GM18951 (cell line): ENCODE results near the gene UBE3C.

Experiments
- POLR2A ChIP-seq: IDR thresholded peaks from 4 replicates; pipeline ENCODE4 v1.6.1; 2011; ENCODE audit warnings: mild to moderate bottlenecking; ENCODE audit not compliant: insufficient read length, insufficient read depth; ENCODE audit errors: extremely low read depth
- in situ Hi-C: fragments of 300-500 bp; cut with MboI; formaldehyde crosslinking; loops from one replicate; pipeline ENCODE4 v1.12.0; 2022; ENCODE audit warnings: low sequenced_read_pairs, mixed read lengths, inconsistent platforms; ENCODE audit not compliant: unreplicated experiment

Gene UBE3C

DNA sequence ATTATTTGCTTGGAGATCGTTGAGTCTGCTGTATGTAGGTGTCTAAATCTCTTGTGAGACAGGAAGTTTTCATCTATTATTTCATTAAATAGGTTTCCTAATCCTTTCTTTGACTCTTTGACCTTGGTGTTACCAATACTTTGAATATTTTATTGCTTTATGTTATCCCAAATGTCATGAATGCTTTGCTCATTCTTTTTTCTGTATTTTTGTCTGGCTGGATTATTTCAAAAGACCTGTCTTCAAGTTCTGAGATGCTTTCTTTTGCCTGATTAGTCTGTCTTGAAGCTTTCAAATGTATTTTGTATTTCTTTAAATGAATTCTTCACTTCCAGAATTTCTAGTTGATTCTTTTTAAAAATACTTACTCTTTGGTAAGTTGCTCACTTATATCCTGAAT, 27.3 kb downstream of the UBE3C start:
- TF ChIP-seq POLR2A, result no peak

DNA sequence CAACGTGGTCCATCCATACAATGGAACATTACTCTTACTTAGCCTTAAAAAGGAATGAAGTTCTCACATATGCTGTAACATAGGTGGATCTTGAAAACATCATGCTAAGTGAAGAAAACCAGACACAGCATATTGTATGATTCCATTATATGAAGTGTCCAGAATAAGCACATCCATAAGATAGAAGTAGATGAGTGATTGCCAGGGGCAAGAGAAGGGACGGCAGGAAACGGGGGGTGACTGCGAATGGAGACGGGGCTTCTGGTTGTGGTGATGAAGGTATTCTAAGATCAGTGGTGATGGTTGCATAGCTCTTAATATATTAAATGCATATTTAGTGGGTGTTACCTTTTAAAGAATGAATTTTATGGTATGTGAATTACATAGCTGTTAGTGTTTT, 29.8 kb downstream of the UBE3C start:
- in situ Hi-C loops, result no loop called here

More for the DNA sequence above, 27.3 kb downstream of the UBE3C start:
- in situ Hi-C loops, result no loop called here

DNA sequence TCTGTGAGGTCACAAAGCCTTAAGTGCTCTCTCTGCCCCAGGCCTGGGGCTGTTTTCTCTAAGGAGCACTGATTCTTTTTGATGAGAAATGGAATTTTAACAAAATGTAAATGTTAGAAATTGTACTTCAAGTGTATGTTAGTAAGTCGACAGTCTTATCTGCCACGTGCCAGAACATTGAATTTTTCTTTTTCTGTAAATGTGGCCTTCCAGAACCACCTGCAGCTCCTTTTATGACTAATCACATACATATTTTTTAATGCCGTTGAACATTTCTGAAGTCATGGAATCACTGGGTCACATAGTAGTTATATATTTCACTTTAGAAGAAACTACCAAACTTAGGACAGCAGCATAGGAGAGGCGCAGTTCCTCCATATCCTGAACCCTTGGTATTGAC, 38.0 kb downstream of the UBE3C start:
- no peak for TF ChIP-seq POLR2A
- in situ Hi-C loops, result no loop called here

More for the DNA sequence above, 29.8 kb downstream of the UBE3C start:
- no peak for TF ChIP-seq POLR2A

DNA sequence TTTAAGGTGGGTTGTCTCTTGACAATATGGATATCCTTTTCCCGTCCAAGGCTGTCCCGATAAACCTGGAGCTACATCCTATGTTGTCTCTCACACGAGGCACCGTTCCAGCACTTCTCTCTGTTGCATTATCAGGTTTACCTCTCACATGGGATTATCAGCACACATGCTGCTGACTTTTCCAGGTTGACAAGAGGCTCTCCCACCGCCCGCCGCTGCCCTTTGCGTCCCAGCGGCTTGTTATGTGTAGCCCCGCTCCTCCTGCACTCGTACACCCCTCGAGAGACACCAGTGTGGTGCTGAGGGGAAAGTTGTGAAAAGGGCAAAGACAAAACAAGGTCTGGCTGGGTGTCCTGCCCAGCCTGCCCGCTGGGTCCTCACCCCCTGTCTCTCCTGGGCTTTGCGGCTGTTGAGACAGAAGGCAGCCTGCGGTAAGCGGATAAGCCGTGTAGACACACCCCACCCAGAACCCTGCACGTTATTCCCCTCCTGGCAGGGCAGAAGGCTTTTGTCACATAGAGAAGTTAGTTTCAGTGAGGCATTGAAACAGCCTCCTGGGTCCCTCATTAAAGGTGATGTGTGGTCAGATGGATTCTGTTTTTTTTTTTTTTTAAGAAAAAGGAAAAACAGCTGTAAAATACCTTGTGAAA, 38.7 kb downstream of the UBE3C start:
- no peak for TF ChIP-seq POLR2A
- in situ Hi-C loops, result no loop called here

DNA sequence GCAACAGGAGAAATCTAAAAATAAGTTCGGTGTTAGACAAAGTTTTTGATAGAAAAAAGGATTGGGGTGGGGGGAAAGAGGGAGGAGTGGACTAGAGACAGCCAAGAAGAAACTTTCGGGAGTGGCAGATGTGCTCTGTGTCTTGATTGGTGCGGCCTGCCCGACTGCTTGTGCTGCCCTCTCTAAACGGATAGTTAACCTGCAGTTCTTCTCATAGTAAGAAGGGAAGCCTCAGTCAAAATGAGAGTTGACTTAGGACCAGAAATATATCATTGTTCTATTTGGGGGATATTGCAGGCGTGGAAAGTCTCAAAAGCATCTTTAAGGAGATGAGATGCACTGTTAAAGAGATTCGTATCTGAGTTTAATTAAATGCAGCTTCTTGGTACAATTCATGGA, 39.3 kb downstream of the UBE3C start:
- TF ChIP-seq POLR2A, result no peak
- in situ Hi-C loops, result no loop called here

DNA sequence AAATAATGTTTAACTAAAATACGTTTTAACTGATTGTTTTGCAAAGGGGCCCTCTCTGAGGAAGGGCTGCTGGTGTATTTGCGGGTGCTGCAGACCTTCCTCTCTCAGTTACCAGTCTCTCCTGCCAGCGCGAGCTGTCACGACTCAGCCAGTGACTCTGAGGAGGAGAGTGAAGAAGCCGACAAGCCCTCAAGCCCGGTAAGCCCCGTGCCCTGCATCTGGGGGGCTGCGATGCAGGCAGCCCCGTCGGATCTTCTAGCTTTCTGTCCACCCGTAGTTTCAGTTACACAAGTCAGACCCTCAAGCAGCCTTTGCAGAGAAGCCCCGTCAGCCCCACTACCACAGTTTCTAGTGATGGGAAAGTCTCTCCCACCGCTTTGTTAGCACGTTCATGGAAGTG, 45.1 kb downstream of the UBE3C start:
- no peak for TF ChIP-seq POLR2A
- in situ Hi-C loops, result no loop called here

DNA sequence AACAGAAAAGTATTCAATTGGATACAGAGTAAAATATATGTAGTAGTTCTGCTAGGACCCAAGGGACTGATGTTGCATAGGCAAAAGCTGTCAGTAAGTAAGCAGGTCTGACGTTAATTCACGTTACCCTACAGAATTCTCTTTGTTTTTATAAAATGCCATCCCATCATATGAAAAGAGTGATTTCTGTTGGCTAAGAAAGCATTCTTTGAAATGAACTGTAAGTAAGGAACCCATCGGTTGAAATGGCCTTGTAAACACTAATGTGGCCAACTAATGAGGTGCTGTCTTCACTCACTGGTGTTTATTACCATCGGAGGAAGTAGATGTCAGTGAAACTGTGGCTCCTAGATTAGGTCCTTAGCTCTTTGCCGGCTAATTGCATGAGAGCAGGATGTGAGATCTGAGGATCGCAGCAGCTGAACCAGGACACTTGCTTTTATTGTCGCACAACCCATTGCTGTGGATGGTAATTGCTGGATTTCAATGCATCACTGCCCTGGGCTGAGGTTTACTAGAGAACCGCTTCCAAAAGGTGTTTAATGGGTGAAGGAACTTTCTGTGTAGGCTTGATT, 49.5 kb downstream of the UBE3C start:
- in situ Hi-C loops, result no loop called here
- no peak for TF ChIP-seq POLR2A

DNA sequence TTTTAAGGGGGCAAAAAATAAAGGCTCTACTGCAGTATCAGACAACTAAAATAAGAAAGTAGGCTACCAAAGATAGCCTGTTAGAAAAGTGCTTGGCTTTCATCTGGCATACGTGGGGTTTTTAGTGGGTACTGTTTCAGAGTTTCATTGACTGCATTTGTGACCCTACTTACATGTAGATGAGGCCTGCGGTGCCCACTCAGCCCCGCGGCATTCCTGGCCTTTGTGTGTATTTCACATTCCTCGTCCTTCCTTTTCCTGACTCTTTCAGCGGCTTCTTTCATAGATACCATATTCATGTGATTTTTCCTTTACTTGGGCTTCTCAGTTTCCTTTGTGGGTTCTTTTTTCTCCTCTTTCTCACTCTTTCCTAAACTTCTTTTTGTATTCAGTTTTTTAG, 50.7 kb downstream of the UBE3C start:
- no peak for TF ChIP-seq POLR2A
- in situ Hi-C loops, result no loop called here

DNA sequence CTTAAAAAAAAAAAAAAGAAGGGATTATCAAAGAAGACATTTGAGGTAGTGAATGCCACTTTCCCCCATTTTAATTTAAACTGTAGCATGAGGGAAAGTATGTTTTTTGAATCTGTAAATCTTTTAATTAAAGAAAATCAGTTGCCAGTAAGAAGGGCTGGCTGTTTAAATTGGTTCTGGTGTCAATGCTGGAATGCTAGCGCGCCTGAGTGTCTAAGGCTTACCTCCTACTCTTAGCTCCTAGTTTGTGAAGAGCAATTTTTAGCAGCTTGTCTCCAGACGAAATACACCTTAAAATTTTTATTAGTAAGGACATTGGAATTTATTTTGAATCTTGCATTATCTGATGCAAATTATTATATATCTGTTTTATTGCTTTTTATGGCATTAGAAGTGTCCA, 54.1 kb downstream of the UBE3C start:
- no peak for TF ChIP-seq POLR2A

DNA sequence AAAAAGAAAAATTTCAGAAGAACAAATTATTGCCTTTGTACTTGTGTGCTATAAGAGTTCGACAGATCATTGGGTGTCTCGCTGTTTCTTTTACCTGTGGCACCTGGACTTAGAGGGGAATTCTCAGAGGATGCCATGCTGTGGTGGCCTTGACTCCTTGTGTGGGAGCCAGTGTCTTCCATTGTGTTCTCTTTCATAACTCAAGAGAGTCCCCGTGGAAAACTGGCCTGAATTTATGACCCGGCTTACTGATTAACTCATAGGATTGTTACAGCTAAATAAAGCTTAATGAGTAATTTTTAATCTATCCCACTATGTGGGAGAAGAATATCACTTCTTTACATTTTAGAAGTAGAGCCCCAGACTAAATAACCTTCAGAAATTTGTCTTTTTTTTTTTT, 54.5 kb downstream of the UBE3C start:
- TF ChIP-seq POLR2A, result no peak
- in situ Hi-C loops, result no loop called here

More for the DNA sequence above, 54.1 kb downstream of the UBE3C start:
- in situ Hi-C loops, result no loop called here

DNA sequence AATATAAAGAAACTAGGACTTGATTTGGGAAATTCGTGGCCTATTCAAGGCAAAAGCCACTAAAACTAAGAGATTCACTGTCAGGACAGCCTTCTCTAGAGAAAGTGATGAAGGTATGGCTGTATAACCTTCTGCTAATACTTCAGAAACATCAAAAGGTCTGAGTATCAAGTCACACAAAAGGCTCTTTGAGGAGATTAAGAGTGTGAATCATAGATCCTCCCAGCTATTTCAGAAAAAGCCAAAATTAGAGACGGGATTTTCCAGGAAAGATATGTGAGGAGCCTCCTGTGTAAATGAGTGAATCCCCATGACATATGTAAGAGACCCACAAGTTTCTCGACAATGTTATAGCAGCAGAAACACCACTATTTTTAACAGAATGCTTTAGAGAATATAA, 56.2 kb downstream of the UBE3C start:
- in situ Hi-C loops, result no loop called here
- TF ChIP-seq POLR2A, result no peak

DNA sequence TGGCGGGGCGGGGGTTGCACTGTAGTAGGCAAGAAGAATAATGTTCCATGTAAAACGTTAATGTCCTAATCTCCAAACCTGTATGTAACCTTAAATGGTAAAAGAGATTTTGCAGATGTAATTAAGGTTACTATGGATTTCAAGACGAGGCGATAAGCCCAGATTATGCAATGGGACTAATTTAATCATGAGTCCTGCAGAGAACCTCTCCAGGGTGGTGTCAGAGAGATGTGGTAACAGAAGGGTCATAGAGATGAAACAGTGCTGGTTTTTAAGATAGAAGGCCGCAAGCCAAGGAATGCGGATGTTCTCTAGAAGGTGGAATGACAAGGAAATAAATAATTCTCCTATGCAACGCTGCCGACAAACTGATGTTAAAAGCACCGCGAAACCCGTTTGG, 57.1 kb downstream of the UBE3C start:
- no peak for TF ChIP-seq POLR2A
- in situ Hi-C loops, result no loop called here

DNA sequence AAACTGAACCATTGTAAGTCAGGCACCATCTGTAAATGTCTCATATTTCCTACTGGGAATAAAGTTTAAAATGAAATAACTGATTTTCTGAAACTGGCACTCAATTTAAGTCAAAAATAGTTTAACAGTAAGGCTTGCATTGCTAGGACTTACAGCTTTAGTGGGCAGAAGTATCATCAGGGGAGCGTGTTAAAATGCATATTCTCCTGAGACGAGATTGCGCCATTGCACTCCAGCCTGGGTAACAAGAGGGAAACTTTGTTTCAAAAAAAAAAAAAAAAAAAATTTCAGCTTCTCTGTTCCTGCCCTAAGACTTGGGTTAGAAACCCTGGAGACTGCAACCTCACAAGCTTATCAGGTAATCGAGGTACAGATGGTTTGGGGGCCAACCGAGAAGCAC, 65.4 kb downstream of the UBE3C start:
- TF ChIP-seq POLR2A, result no peak
- in situ Hi-C loops, result no loop called here

DNA sequence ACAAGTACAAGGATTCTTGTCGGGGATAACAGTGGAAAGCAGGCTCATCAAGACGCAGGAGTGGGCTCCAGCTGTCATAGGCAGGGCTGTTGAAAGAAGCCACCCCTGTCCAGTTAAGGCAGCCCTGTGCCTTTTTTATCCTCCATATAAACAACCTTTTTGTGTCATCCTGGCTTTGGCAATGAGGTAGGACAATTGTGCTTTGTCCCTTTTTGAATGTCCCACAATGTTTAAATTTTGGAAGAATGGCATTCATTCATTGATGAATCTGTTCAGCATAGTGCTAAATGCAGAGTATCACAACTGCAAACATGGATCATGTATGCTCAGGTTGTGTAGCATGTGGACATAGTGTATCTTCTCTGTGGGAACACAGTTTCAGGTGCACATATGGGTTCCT, 66.7 kb downstream of the UBE3C start:
- no peak for TF ChIP-seq POLR2A
- in situ Hi-C loops, result no loop called here
